Nephron (organoid): Measurements from ENCODE around the gene YAP1.
A peak's percentile ranks its signal among the peaks of the same experiment; 100 is the strongest.

ENCODE experiments used
- H3K27ac Mint-ChIP-seq, 3 experiments: 2 replicates each; pipeline ENCODE4 v1.8.0; 2020; ENCODE audit warnings: mixed read lengths in 3 of 3, mild to moderate bottlenecking in 2 of 3, moderate library complexity in 1 of 3
- H3K27me3 Mint-ChIP-seq: 2 replicates; pipeline ENCODE4 v1.8.0; 2021; ENCODE audit warnings: low read depth, mild to moderate bottlenecking, moderate library complexity, mixed read lengths
- H3K36me3 Mint-ChIP-seq: 2 replicates; pipeline ENCODE4 v1.8.0; 2020; ENCODE audit warnings: low read depth, mixed read lengths
- H3K4me1 Mint-ChIP-seq: 2 replicates; pipeline ENCODE4 v1.8.0; 2020; ENCODE audit warnings: mixed read lengths
- H3K4me3 Mint-ChIP-seq, 3 experiments: 2 replicates each; pipeline ENCODE4 v1.8.0; 2020; ENCODE audit warnings: mild to moderate bottlenecking in 3 of 3, mixed read lengths in 3 of 3, moderate library complexity in 2 of 3
- H3K9me3 Mint-ChIP-seq: 2 replicates; pipeline ENCODE4 v1.8.0; 2020; ENCODE audit warnings: mixed read lengths
- CTCF ChIP-seq, 3 experiments: fragments of 200-600 bp; sonication (generic); IDR thresholded peaks; one replicate each; pipeline ENCODE4 v1.5.0; 2021; ENCODE audit warnings: antibody characterized with exemption in 3 of 3; ENCODE audit not compliant: unreplicated experiment in 3 of 3

The YAP1 gene

DNA sequence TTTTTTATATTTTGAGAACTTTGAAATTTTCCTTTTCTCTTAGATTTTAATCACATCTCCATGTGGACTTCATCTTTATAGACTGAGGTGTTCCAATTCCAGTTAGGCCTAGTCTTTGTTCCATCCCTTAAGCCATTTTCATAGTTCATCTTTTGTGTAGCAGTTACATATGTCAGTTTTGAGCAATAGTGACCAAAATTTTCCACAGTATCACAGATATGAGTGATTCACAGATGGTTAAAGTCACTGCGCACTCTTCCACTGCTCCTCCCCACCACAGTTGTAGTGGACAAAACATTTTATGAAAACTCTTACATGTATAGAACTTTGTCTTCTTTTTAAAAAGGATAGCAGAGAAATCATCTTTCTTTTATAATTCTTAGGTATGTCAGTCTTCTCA is 42.8 kb downstream of the YAP1 start:
- no peaks in the 10 kb centered on the region for H3K27me3 Mint-ChIP-seq

GRCh38 chr11:102154806-102155205 is 44.6 kb downstream of the YAP1 start:
- H3K4me1 Mint-ChIP-seq: peaks cover 78% of the 10 kb centered on the region
- TF ChIP-seq CTCF (IDR thresholded peaks at IDR 0.05; ENCODE audit: unreplicated experiment in 3 of 3): no peak
- H3K9me3 Mint-ChIP-seq: no peaks in the 10 kb centered on the region
- H3K4me3 Mint-ChIP-seq: no peak overlapping the region
- no peaks in the 10 kb centered on the region for H3K27me3 Mint-ChIP-seq
- peak overlapping the region in 2 of 3 experiments; percentile 37 to 47 for H3K27ac Mint-ChIP-seq
- H3K36me3 Mint-ChIP-seq: peaks cover 30% of the 10 kb centered on the region

More for the DNA sequence above, 42.8 kb downstream of the YAP1 start:
- Mint-ChIP-seq H3K36me3 (peaks cover 34% of the 10 kb centered on the region), H3K4me3 (no peak overlapping the region), H3K4me1 (peaks cover 73% of the 10 kb centered on the region), H3K9me3 (no peaks in the 10 kb centered on the region), H3K27ac (peak overlapping the region; percentile 38 to 47 (median 42))
- no peak for TF ChIP-seq CTCF (IDR thresholded peaks at IDR 0.05; ENCODE audit: unreplicated experiment in 3 of 3)

- peak overlapping the region; percentile 10 to 75 (median 36) for H3K27ac Mint-ChIP-seq
- no peaks in the 10 kb centered on the region for H3K9me3 Mint-ChIP-seq
- H3K4me1 Mint-ChIP-seq: peaks cover 78% of the 10 kb centered on the region
- peaks cover 26% of the 10 kb centered on the region for H3K36me3 Mint-ChIP-seq
- no peak overlapping the region for H3K4me3 Mint-ChIP-seq
- no peaks in the 10 kb centered on the region for H3K27me3 Mint-ChIP-seq
- no peak for TF ChIP-seq CTCF (IDR thresholded peaks at IDR 0.05; ENCODE audit: unreplicated experiment in 3 of 3)
These were observed 45.4 kb downstream of the YAP1 start for GRCh38 chr11:102155676-102156075.

DNA sequence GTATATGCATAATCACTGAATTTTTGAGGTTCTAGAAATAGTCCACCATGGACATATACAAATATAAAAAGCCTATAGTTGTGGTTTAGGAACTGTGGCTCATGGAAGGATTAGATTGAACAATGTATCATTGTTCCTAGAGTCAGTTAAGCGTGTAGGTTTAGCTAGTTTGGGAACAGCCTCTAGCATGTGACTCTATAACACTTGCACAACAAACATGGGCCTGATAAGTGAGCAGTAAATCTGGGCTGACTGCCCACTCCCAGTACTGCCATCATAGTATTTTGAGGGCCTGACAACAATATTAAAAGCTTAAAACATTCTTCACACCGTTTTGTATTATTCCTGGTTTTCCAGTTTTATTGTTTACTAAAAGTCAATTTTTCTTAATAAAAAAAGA is 47.0 kb downstream of the YAP1 start:
- no peaks in the 10 kb centered on the region for H3K9me3 Mint-ChIP-seq
- H3K4me1 Mint-ChIP-seq: peaks cover 67% of the 10 kb centered on the region
- peak overlapping the region; percentile 33 to 54 (median 36) for H3K27ac Mint-ChIP-seq
- no peak overlapping the region for H3K4me3 Mint-ChIP-seq
- H3K36me3 Mint-ChIP-seq: peaks cover 20% of the 10 kb centered on the region
- no peak for TF ChIP-seq CTCF (IDR thresholded peaks at IDR 0.05; ENCODE audit: unreplicated experiment in 3 of 3)
- no peaks in the 10 kb centered on the region for H3K27me3 Mint-ChIP-seq

DNA sequence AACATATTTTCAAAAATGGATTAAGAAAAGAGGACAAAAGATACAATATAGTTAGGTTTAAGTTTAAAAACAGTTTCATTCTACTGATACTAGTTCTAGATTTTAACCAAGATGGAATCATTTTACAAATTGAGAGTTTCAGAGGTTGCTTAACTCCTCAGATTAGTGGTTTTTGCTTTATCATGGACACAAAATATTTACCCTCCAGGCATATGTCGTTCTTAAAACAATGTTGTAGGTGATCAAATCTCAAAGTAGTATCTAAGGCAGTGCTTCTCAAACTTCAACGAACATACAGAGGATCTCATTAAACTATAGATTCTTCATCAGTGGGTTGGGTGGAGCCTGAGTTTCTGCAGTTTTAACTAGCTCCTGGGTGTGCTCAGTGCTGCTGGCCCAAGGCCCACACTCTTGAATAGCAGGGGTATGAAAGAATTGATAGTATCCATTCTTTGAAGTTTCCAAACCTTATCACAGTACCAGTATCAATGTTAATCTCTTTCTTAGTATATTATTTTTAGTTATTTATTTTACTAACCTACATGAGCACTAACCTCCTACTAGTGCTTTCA is 48.0 kb downstream of the YAP1 start:
- Mint-ChIP-seq H3K27ac (peak overlapping the region; percentile 14 to 72 (median 36)), H3K27me3 (no peaks in the 10 kb centered on the region), H3K36me3 (peaks cover 19% of the 10 kb centered on the region), H3K4me3 (no peak overlapping the region), H3K9me3 (no peaks in the 10 kb centered on the region), H3K4me1 (peaks cover 57% of the 10 kb centered on the region)
- TF ChIP-seq CTCF (IDR thresholded peaks at IDR 0.05; ENCODE audit: unreplicated experiment in 3 of 3): no peak

- H3K36me3 Mint-ChIP-seq: peaks cover 51% of the 10 kb centered on the region
- no peaks in the 10 kb centered on the region for H3K9me3 Mint-ChIP-seq
- H3K27me3 Mint-ChIP-seq: no peaks in the 10 kb centered on the region
- no peak for TF ChIP-seq CTCF (IDR thresholded peaks at IDR 0.05; ENCODE audit: unreplicated experiment in 3 of 3)
- no peak overlapping the region for H3K4me3 Mint-ChIP-seq
- peaks cover 17% of the 10 kb centered on the region for H3K4me1 Mint-ChIP-seq
- peak overlapping the region in 1 of 3 experiments; percentile 32 for H3K27ac Mint-ChIP-seq
These were observed 53.1 kb downstream of the YAP1 start for GRCh38 chr11:102163368-102163767.
